Measurements from ENCODE around the gene TSEN2. TPM values are rescaled to one million over a fixed set of nuclear protein-coding genes. Genes with fewer than 3 reads are reported as not detected.
A peak's percentile ranks its signal among the peaks of the same experiment; 100 is the strongest.

The TSEN2 gene
- total and polyA plus RNA-seq, 2 of the 4 experiments (the other 2 are of a cell fraction): 9.5 to 14.2 TPM

DNA sequence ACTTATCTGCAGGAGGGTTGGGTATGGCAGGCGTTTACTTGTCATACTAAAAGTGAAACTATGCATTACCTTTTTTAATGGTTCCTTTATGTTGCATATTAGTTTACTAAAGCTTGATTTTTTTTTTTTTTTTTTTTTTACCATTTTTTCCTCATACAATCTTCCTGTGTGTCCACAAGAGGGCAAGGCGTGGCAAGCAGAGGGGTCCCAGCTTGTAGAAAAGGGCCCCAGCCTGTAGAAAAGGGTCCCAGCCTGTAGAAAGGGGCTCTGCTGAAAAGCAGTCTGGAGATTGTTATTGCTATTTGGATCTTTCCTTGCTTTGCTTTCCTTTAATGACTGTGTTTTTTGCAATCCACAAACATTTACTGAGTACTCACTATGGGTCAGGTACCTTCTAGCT lies 94.5 kb downstream of the TSEN2 start:
- no TSS peak for BruUV-seq (replicated peaks)
- Histone ChIP-seq H3K4me1 (ENCODE audit: control insufficient read depth, insufficient read depth, low read length) (peaks cover 25% of the 10 kb centered on the region), H3K14ac (replicated peaks; ENCODE audit: low read depth, low read length) (no peak overlapping the region), H3K27ac (ENCODE audit: insufficient read depth, low read length) (no peak overlapping the region), H2AK9ac (replicated peaks; ENCODE audit: low read depth, low read length, poor library complexity) (no peak overlapping the region), H3K27me3 (ENCODE audit: control insufficient read depth, insufficient read depth, low read length) (no peaks in the 10 kb centered on the region), H3K4ac (ENCODE audit: low read depth, low read length) (no peak overlapping the region), H3K9me3 (ENCODE audit: control insufficient read depth, insufficient read depth, low read length) (no peaks in the 10 kb centered on the region), H3K18ac (ENCODE audit: low read depth, low read length) (no peak overlapping the region), H3K9me1 (ENCODE audit: insufficient read depth, low read length) (peaks cover 22% of the 10 kb centered on the region), H2BK20ac (ENCODE audit: low read depth, low read length) (no peak overlapping the region), H4K8ac (ENCODE audit: low read depth in 2 of 2, low read length in 2 of 2) (no peak overlapping the region), H2AK5ac (ENCODE audit: low read depth, low read length) (no peak overlapping the region), H2BK120ac (ENCODE audit: low read depth, low read length) (no peak overlapping the region), H3K4me2 (ENCODE audit: low read depth, low read length) (no peak overlapping the region), H3K4me3 (ENCODE audit: insufficient read depth, low read depth, low read length) (no peak overlapping the region), H2BK5ac (ENCODE audit: low read depth, low read length, poor library complexity, severe bottlenecking) (no peak overlapping the region), H3K36me3 (ENCODE audit: control insufficient read depth, insufficient read depth, low read length) (peaks cover 53% of the 10 kb centered on the region), H4K91ac (ENCODE audit: insufficient read depth, low read depth, low read length) (no peak overlapping the region), H4K5ac (ENCODE audit: low read depth, low read length) (no peak overlapping the region), H2AFZ (replicated peaks; ENCODE audit: low read length, poor library complexity) (no peak overlapping the region), H4K20me1 (ENCODE audit: insufficient read depth, low read length) (peaks cover 48% of the 10 kb centered on the region), H3K56ac (ENCODE audit: extremely low read depth, insufficient read depth, low read length) (no peak overlapping the region), H3K9ac (ENCODE audit: low read depth, low read length) (no peak overlapping the region), H3K79me1 (ENCODE audit: low read depth in 1 of 2, low read length in 2 of 2) (peaks cover 27 to 79% of the 10 kb centered on the region in 2 experiments), H2BK15ac (ENCODE audit: low read depth, low read length) (no peak overlapping the region), H3K23ac (ENCODE audit: low read depth, low read length) (no peak overlapping the region)
- intact Hi-C loops (cut with micrococcal nuclease): loop anchor here (5.0 kb wide), 1 partner anchor 441 kb away; no protein-coding TSS in a partner anchor
- no CpG with 5 or more reads among the region's 2 CpGs for WGBS, 2 experiments (ENCODE audit: extremely low coverage in 2 of 2, insufficient read length in 1 of 2)
- no peak for ATAC-seq (ENCODE audit: low read depth)
- dilution Hi-C loops (cut with HindIII; ENCODE audit: low sequenced_read_pairs, unreplicated experiment): no loop called here
- ChIA-PET POLR2A (ENCODE audit: unreplicated experiment) (interaction anchor here (0.5 to 0.6 kb wide), 2 partner anchors 18 to 196 kb away, joined by 3 to 4 read pairs; no protein-coding TSS in a partner anchor), CTCF (no interaction called here)
- TF ChIP-seq MAFK (IDR thresholded peaks at IDR 0.05; ENCODE audit: low read depth, low read length) (no peak), POLR2A (IDR thresholded peaks at IDR 0.05; ENCODE audit: low read depth, low read length) (no peak), RAD21 (IDR thresholded peaks at IDR 0.05; ENCODE audit: low read length) (0 out of 2 replicates have a peak, but pooled peaks have one; percentile 5), RCOR1 (IDR thresholded peaks at IDR 0.05; ENCODE audit: insufficient replicate concordance, low read length) (no peak), CEBPB (IDR thresholded peaks at IDR 0.05; ENCODE audit: low read depth, low read length) (no peak), MAZ (IDR thresholded peaks at IDR 0.05; ENCODE audit: borderline replicate concordance, low read depth, low read length) (no peak), MXI1 (IDR thresholded peaks at IDR 0.05; ENCODE audit: borderline replicate concordance, low read depth, low read length) (no peak), NFE2L2 (IDR thresholded peaks at IDR 0.05; ENCODE audit: low read depth, low read length) (no peak), BHLHE40 (IDR thresholded peaks at IDR 0.05; ENCODE audit: low read depth, low read length) (no peak), FOS (IDR thresholded peaks at IDR 0.05; ENCODE audit: low read depth, low read length) (no peak), CHD1 (IDR thresholded peaks at IDR 0.05; ENCODE audit: low read depth, low read length) (no peak), SMC3 (IDR thresholded peaks at IDR 0.05; ENCODE audit: low read depth, low read length) (peak; percentile 12; the same call in 1 of the 2 replicates), RFX5 (IDR thresholded peaks at IDR 0.05; ENCODE audit: low read depth, low read length) (no peak)
- TF ChIP-seq, protein P1, sequence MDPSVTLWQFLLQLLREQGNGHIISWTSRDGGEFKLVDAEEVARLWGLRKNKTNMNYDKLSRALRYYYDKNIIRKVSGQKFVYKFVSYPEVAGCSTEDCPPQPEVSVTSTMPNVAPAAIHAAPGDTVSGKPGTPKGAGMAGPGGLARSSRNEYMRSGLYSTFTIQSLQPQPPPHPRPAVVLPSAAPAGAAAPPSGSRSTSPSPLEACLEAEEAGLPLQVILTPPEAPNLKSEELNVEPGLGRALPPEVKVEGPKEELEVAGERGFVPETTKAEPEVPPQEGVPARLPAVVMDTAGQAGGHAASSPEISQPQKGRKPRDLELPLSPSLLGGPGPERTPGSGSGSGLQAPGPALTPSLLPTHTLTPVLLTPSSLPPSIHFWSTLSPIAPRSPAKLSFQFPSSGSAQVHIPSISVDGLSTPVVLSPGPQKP (IDR thresholded peaks at IDR 0.05; ENCODE audit: borderline replicate concordance, low read depth, low read length): no peak
- TF ChIP-seq, protein P2, sequence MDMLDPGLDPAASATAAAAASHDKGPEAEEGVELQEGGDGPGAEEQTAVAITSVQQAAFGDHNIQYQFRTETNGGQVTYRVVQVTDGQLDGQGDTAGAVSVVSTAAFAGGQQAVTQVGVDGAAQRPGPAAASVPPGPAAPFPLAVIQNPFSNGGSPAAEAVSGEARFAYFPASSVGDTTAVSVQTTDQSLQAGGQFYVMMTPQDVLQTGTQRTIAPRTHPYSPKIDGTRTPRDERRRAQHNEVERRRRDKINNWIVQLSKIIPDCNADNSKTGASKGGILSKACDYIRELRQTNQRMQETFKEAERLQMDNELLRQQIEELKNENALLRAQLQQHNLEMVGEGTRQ (IDR thresholded peaks at IDR 0.05; ENCODE audit: low read depth, low read length): no peak
- TF ChIP-seq, protein P3, sequence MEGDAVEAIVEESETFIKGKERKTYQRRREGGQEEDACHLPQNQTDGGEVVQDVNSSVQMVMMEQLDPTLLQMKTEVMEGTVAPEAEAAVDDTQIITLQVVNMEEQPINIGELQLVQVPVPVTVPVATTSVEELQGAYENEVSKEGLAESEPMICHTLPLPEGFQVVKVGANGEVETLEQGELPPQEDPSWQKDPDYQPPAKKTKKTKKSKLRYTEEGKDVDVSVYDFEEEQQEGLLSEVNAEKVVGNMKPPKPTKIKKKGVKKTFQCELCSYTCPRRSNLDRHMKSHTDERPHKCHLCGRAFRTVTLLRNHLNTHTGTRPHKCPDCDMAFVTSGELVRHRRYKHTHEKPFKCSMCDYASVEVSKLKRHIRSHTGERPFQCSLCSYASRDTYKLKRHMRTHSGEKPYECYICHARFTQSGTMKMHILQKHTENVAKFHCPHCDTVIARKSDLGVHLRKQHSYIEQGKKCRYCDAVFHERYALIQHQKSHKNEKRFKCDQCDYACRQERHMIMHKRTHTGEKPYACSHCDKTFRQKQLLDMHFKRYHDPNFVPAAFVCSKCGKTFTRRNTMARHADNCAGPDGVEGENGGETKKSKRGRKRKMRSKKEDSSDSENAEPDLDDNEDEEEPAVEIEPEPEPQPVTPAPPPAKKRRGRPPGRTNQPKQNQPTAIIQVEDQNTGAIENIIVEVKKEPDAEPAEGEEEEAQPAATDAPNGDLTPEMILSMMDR (conservative IDR thresholded peaks at IDR 0.05; ENCODE audit: low read depth, low read length): peak; percentile 25; the same call in 1 of the 2 replicates
- DNase-seq: no peak
- in situ Hi-C loops (cut with MboI; ENCODE audit: low sequenced_read_pairs): no loop called here

Measured in IMR-90 (cell line).